Panc1 (cell line): ENCODE measurements around the gene ZCCHC24.

Experiments used
- POLR2AphosphoS5 ChIP-seq: IDR thresholded peaks from 2 replicates; pipeline ENCODE4 v1.6.1; 2012; ENCODE audit warnings: mild to moderate bottlenecking, low read depth, low read length, moderate library complexity
- REST ChIP-seq, 2 experiments: IDR thresholded peaks; 2 replicates each; pipeline ENCODE4 v1.6.1; 2011 to 2012; ENCODE audit warnings: low read depth in 2 of 2, control low read depth in 1 of 2, low read length in 1 of 2, mild to moderate bottlenecking in 1 of 2, moderate library complexity in 1 of 2; ENCODE audit not compliant: insufficient read depth in 1 of 2
- SIN3A ChIP-seq: IDR thresholded peaks from 2 replicates; pipeline ENCODE4 v1.6.1; 2012; ENCODE audit warnings: low read depth, mild to moderate bottlenecking, low read length, moderate library complexity, borderline replicate concordance; ENCODE audit not compliant: insufficient read depth
- TF ChIP-seq, protein P1 (sequence below): fragments of 450-650 bp; IDR thresholded peaks from 2 replicates; pipeline ENCODE4 v1.5.1; 2017; ENCODE audit warnings: mild to moderate bottlenecking

DNA sequence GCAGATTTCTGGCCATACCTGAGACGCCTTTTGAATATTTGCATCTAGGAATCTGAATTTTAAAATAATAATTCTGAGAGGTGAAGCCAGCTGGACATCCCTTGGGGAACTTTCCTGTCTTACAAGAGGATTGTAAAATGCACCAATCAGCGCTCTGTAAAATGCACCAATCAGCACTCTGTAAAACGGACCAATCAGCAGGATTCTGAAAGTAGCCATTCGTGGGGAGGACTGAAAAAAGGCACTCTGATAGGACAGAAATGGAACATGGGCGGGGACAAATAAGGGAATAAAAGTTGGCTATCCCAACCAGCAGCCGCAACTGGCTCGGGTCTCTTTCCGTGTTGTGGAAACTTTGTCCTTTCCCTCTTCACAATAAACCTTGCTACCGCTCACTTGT, 88.2 kb downstream of the ZCCHC24 start:
- TF ChIP-seq, protein P1, sequence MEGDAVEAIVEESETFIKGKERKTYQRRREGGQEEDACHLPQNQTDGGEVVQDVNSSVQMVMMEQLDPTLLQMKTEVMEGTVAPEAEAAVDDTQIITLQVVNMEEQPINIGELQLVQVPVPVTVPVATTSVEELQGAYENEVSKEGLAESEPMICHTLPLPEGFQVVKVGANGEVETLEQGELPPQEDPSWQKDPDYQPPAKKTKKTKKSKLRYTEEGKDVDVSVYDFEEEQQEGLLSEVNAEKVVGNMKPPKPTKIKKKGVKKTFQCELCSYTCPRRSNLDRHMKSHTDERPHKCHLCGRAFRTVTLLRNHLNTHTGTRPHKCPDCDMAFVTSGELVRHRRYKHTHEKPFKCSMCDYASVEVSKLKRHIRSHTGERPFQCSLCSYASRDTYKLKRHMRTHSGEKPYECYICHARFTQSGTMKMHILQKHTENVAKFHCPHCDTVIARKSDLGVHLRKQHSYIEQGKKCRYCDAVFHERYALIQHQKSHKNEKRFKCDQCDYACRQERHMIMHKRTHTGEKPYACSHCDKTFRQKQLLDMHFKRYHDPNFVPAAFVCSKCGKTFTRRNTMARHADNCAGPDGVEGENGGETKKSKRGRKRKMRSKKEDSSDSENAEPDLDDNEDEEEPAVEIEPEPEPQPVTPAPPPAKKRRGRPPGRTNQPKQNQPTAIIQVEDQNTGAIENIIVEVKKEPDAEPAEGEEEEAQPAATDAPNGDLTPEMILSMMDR, result no peak
- TF ChIP-seq REST (IDR thresholded peaks at IDR 0.05; ENCODE audit: insufficient read depth in 1 of 2, low read depth in 2 of 2, low read length in 1 of 2), result no peak
- no peak for TF ChIP-seq SIN3A
- no peak for TF ChIP-seq POLR2AphosphoS5
